HAP-1 (cell line): ENCODE measurements around the gene ZNF394.
A peak's percentile ranks its signal among the peaks of the same experiment; 100 is the strongest.
"Not testable (repeated sequence)": the region's sequence is repeated elsewhere in the genome, so short reads cannot be mapped to it uniquely, and the experiment has no call there.

Experiments
- DNase-seq, 2 experiments: peaks; one replicate each; pipeline ENCODE4 v3.0.0-alpha.2; 2016 to 2020; ENCODE audit warnings: low spot score in 2 of 2
- H3K27me3 ChIP-seq: fragments of 250-450 bp; sonication (Bioruptor Pico); 2 replicates; pipeline ENCODE4 v1.5.1; 2020; ENCODE audit warnings: low read depth, mild to moderate bottlenecking, moderate library complexity
- H3K36me3 ChIP-seq: fragments of 250-450 bp; sonication (Bioruptor Pico); replicated peaks from 2 replicates; pipeline ENCODE4 v1.5.1; 2020; ENCODE audit warnings: mild to moderate bottlenecking
- H3K4me1 ChIP-seq: fragments of 250-450 bp; sonication (Bioruptor Pico); 2 replicates; pipeline ENCODE4 v1.5.1; 2020; ENCODE audit warnings: mild to moderate bottlenecking
- H3K4me3 ChIP-seq: fragments of 250-450 bp; sonication (Bioruptor Pico); 2 replicates; pipeline ENCODE4 v1.5.1; 2020; ENCODE audit warnings: mild to moderate bottlenecking, moderate library complexity
- H3K9me3 ChIP-seq: fragments of 250-450 bp; sonication (Bioruptor Pico); 2 replicates; pipeline ENCODE4 v1.5.1; 2020; ENCODE audit warnings: mild to moderate bottlenecking, moderate library complexity
- in situ Hi-C: fragments of 300-500 bp; cut with MboI; formaldehyde crosslinking; loops from 3 replicates; pipeline ENCODE4 v1.14.3; 2020; ENCODE audit warnings: low sequenced_read_pairs, inconsistent platforms, mixed read lengths

Gene ZNF394

GRCh38 chr7:99499721-99500636 lies at the start of gene ZNF394:
ZNF394 (minus strand) TSS chr7:99500281; CDS start chr7:99500093, 188 bp downstream.
- Histone ChIP-seq H3K4me3 (peak within 1 kb of the TSS; percentile 93), H3K27me3 (no peaks in the 10 kb centered on the region), H3K9me3 (peaks cover 1% of the 10 kb centered on the region), H3K36me3 (peaks cover 17% of the 10 kb centered on the region), H3K4me1 (peaks cover 13% of the 10 kb centered on the region; the same call in 1 of the 2 replicates)
- peak; percentile 89 to 94 for DNase-seq
- in situ Hi-C loops, result no loop called here

- H3K4me1 ChIP-seq, DNase-seq, H3K9me3 ChIP-seq, in situ Hi-C loops, H3K4me3 ChIP-seq, H3K27me3 ChIP-seq, H3K36me3 ChIP-seq: not testable (repeated sequence)
Measured at GRCh38 chr7:99549545-99549944, 49.5 kb upstream of the ZNF394 start.

GRCh38 chr7:99545308-99545707 lies 45.2 kb upstream of the ZNF394 start:
- H3K36me3 ChIP-seq, H3K4me3 ChIP-seq, H3K27me3 ChIP-seq, H3K4me1 ChIP-seq, in situ Hi-C loops, DNase-seq: not testable (repeated sequence)
- peaks cover 11% of the 10 kb centered on the region for H3K9me3 ChIP-seq

- Histone ChIP-seq H3K4me3 (no peak overlapping the region), H3K27me3 (no peaks in the 10 kb centered on the region), H3K4me1 (no peaks in the 10 kb centered on the region), H3K9me3 (peaks cover 13% of the 10 kb centered on the region), H3K36me3 (peaks cover 8% of the 10 kb centered on the region)
- in situ Hi-C loops, result no loop called here
- DNase-seq, result no peak
Measured at GRCh38 chr7:99543916-99544315, 43.8 kb upstream of the ZNF394 start.

- H3K4me1 ChIP-seq, result no peaks in the 10 kb centered on the region
- H3K9me3 ChIP-seq, result peaks cover 16% of the 10 kb centered on the region
- H3K4me3 ChIP-seq, result no peak overlapping the region
- H3K27me3 ChIP-seq, result no peaks in the 10 kb centered on the region
- in situ Hi-C loops, result no loop called here
- no peak for DNase-seq
- H3K36me3 ChIP-seq, result peaks cover 4% of the 10 kb centered on the region
Measured at GRCh38 chr7:99543081-99543671, 43.1 kb upstream of the ZNF394 start.

GRCh38 chr7:99541212-99541611 lies 41.1 kb upstream of the ZNF394 start:
- Histone ChIP-seq H3K36me3 (no peaks in the 10 kb centered on the region), H3K4me3 (no peak overlapping the region), H3K4me1 (no peaks in the 10 kb centered on the region), H3K27me3 (no peaks in the 10 kb centered on the region), H3K9me3 (peaks cover 16% of the 10 kb centered on the region)
- DNase-seq, result no peak
- in situ Hi-C loops, result no loop called here

GRCh38 chr7:99540542-99540941 lies 40.5 kb upstream of the ZNF394 start:
- in situ Hi-C loops, result no loop called here
- H3K27me3 ChIP-seq, result no peaks in the 10 kb centered on the region
- DNase-seq, result no peak
- no peaks in the 10 kb centered on the region for H3K4me1 ChIP-seq
- peaks cover 16% of the 10 kb centered on the region for H3K9me3 ChIP-seq
- no peak overlapping the region for H3K4me3 ChIP-seq
- H3K36me3 ChIP-seq, result no peaks in the 10 kb centered on the region

- in situ Hi-C loops, result no loop called here
Measured at GRCh38 chr7:99539213-99539811, 39.2 kb upstream of the ZNF394 start.

GRCh38 chr7:99535667-99536066 lies 35.6 kb upstream of the ZNF394 start:
- in situ Hi-C loops, result no loop called here
- DNase-seq, result no peak
- no peaks in the 10 kb centered on the region for H3K4me1 ChIP-seq
- H3K9me3 ChIP-seq, result peaks cover 20% of the 10 kb centered on the region
- H3K4me3 ChIP-seq, result no peak overlapping the region
- H3K27me3 ChIP-seq, result no peaks in the 10 kb centered on the region
- peaks cover 19% of the 10 kb centered on the region for H3K36me3 ChIP-seq

More at GRCh38 chr7:99539213-99539811, 39.2 kb upstream of the ZNF394 start:
- no peak for DNase-seq
- Histone ChIP-seq H3K27me3 (no peaks in the 10 kb centered on the region), H3K36me3 (no peaks in the 10 kb centered on the region), H3K4me3 (no peak overlapping the region), H3K4me1 (no peaks in the 10 kb centered on the region), H3K9me3 (peaks cover 16% of the 10 kb centered on the region)

GRCh38 chr7:99531354-99531765 lies 31.3 kb upstream of the ZNF394 start:
- Histone ChIP-seq H3K4me1 (no peaks in the 10 kb centered on the region), H3K36me3 (peaks cover 36% of the 10 kb centered on the region), H3K27me3 (no peaks in the 10 kb centered on the region), H3K4me3 (no peak overlapping the region), H3K9me3 (peaks cover 15% of the 10 kb centered on the region)
- in situ Hi-C loops, result no loop called here
- DNase-seq, result no peak

GRCh38 chr7:99525713-99526440 lies 25.8 kb upstream of the ZNF394 start:
- Histone ChIP-seq H3K4me1 (no peaks in the 10 kb centered on the region), H3K36me3 (peaks cover 33% of the 10 kb centered on the region), H3K4me3 (no peak overlapping the region), H3K9me3 (peaks cover 3% of the 10 kb centered on the region; the same call in 1 of the 2 replicates), H3K27me3 (no peaks in the 10 kb centered on the region)
- in situ Hi-C loops, result no loop called here
- DNase-seq, result peak in 1 of 2 experiments; percentile 29

GRCh38 chr7:99521399-99521798 lies 21.3 kb upstream of the ZNF394 start:
- H3K27me3 ChIP-seq, result no peaks in the 10 kb centered on the region
- no peak for DNase-seq
- H3K4me1 ChIP-seq, result no peaks in the 10 kb centered on the region
- H3K9me3 ChIP-seq, result no peaks in the 10 kb centered on the region
- peaks cover 23% of the 10 kb centered on the region for H3K36me3 ChIP-seq
- H3K4me3 ChIP-seq, result no peak overlapping the region
- in situ Hi-C loops, result no loop called here

GRCh38 chr7:99514050-99514449 lies 14.0 kb upstream of the ZNF394 start:
- Histone ChIP-seq H3K36me3 (peaks cover 31% of the 10 kb centered on the region), H3K9me3 (no peaks in the 10 kb centered on the region), H3K27me3 (no peaks in the 10 kb centered on the region), H3K4me3 (no peak overlapping the region), H3K4me1 (no peaks in the 10 kb centered on the region)
- DNase-seq, result no peak
- in situ Hi-C loops, result no loop called here
